GM04503 (cell line): ENCODE results near the gene GATA3.
A peak's percentile ranks its signal among the peaks of the same experiment; 100 is the strongest.
"Not testable (repeated sequence)": the region's sequence is repeated elsewhere in the genome, so short reads cannot be mapped to it uniquely, and the experiment has no call there.

Experiments used
- DNase-seq: peaks from one replicate; pipeline ENCODE4 v3.0.0-alpha.2; 2012; ENCODE audit warnings: low read depth

The GATA3 gene

GRCh38 chr10:8054494-8055407, at the start of gene GATA3:
Gene GATA3 (plus strand): TSS chr10:8054688. CDS start chr10:8055656, 968 bp downstream.
- no peak for DNase-seq

GRCh38 chr10:8006274-8006999, 48.1 kb upstream of the GATA3 start:
- DNase-seq: no peak

GRCh38 chr10:8009031-8009430, 45.5 kb upstream of the GATA3 start:
- no peak for DNase-seq

GRCh38 chr10:8013006-8013405, 41.5 kb upstream of the GATA3 start:
- DNase-seq: no peak

- DNase-seq: no peak
Observed at GRCh38 chr10:8013619-8014018, 40.9 kb upstream of the GATA3 start.

- no peak for DNase-seq
Observed at GRCh38 chr10:8014649-8015048, 39.8 kb upstream of the GATA3 start.

- DNase-seq: peak; percentile 20
Observed at GRCh38 chr10:8017277-8017676, 37.2 kb upstream of the GATA3 start.

- DNase-seq: no peak
Observed at GRCh38 chr10:8023321-8023720, 31.2 kb upstream of the GATA3 start.

- DNase-seq: no peak
Observed at GRCh38 chr10:8023851-8024250, 30.6 kb upstream of the GATA3 start.

- no peak for DNase-seq
Observed at GRCh38 chr10:8026349-8027259, 27.9 kb upstream of the GATA3 start.

GRCh38 chr10:8031211-8031610, 23.3 kb upstream of the GATA3 start:
- DNase-seq: not testable (repeated sequence)

GRCh38 chr10:8032558-8032957, 21.9 kb upstream of the GATA3 start:
- DNase-seq: no peak

GRCh38 chr10:8033812-8034465, 20.5 kb upstream of the GATA3 start:
- DNase-seq: no peak

- no peak for DNase-seq
Observed at GRCh38 chr10:8034466-8035005, 20.0 kb upstream of the GATA3 start.

GRCh38 chr10:8035006-8035640, 19.4 kb upstream of the GATA3 start:
- no peak for DNase-seq

GRCh38 chr10:8035641-8036470, 18.6 kb upstream of the GATA3 start:
- no peak for DNase-seq

GRCh38 chr10:8036506-8037198, 17.8 kb upstream of the GATA3 start:
- DNase-seq: no peak

GRCh38 chr10:8037199-8037801, 17.2 kb upstream of the GATA3 start:
- DNase-seq: no peak
